ENCODE results near the gene NBAS. TPM values are rescaled to one million over a fixed set of nuclear protein-coding genes. Genes with fewer than 3 reads are reported as not detected.

The NBAS gene
- total and polyA plus RNA-seq, 8 donors = 14.5 to 96.2 (median 41.2) TPM

DNA sequence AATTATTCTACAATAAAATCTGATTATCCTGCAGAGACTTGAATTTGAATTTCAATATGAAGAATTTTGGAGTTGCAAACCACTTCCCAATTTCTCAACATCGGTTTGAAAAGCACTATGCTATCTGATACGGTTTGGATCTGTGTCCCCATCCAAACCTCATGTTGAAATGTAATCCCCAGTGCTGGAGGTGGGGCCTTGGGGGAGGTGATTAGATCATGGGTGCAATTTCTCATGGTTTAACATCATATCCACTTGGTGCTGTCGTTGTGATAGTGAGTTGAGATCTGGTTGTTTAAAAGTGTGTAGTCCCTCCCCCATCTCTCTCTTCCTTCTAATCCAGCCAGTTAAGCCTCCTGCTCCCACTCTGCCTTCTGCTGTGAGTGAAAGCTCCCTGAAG, 205.7 kb downstream of the NBAS start:
- H3K4me3 ChIP-seq = no peak overlapping the region
- peaks cover 22 to 57% (median 55%) of the 10 kb centered on the region in 4 donors for H3K36me3 ChIP-seq
- TF ChIP-seq POLR2AphosphoS5 (IDR thresholded peaks at IDR 0.05) (no peak), EP300 (IDR thresholded peaks at IDR 0.05) (no peak), POLR2A (IDR thresholded peaks at IDR 0.05) (no peak)
- TF ChIP-seq, protein P1, sequence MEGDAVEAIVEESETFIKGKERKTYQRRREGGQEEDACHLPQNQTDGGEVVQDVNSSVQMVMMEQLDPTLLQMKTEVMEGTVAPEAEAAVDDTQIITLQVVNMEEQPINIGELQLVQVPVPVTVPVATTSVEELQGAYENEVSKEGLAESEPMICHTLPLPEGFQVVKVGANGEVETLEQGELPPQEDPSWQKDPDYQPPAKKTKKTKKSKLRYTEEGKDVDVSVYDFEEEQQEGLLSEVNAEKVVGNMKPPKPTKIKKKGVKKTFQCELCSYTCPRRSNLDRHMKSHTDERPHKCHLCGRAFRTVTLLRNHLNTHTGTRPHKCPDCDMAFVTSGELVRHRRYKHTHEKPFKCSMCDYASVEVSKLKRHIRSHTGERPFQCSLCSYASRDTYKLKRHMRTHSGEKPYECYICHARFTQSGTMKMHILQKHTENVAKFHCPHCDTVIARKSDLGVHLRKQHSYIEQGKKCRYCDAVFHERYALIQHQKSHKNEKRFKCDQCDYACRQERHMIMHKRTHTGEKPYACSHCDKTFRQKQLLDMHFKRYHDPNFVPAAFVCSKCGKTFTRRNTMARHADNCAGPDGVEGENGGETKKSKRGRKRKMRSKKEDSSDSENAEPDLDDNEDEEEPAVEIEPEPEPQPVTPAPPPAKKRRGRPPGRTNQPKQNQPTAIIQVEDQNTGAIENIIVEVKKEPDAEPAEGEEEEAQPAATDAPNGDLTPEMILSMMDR (IDR thresholded peaks at IDR 0.05) = no peak
- no peaks in the 10 kb centered on the region for H3K9me3 ChIP-seq
- 80 to 90% (median 89%) methylated on average over 3 of the region's 3 CpGs for whole genome bisulfite sequencing, 5 donors
- H3K27me3 ChIP-seq = no peaks in the 10 kb centered on the region
- no peak overlapping the region for H3K27ac ChIP-seq
- peaks cover 0 to 8% (median 3%) of the 10 kb centered on the region in 4 donors for H3K4me1 ChIP-seq
- DNase-seq = no peak
- intact Hi-C loops (cut with DNase I; ENCODE audit: low total_unique reads) = no loop called here

DNA sequence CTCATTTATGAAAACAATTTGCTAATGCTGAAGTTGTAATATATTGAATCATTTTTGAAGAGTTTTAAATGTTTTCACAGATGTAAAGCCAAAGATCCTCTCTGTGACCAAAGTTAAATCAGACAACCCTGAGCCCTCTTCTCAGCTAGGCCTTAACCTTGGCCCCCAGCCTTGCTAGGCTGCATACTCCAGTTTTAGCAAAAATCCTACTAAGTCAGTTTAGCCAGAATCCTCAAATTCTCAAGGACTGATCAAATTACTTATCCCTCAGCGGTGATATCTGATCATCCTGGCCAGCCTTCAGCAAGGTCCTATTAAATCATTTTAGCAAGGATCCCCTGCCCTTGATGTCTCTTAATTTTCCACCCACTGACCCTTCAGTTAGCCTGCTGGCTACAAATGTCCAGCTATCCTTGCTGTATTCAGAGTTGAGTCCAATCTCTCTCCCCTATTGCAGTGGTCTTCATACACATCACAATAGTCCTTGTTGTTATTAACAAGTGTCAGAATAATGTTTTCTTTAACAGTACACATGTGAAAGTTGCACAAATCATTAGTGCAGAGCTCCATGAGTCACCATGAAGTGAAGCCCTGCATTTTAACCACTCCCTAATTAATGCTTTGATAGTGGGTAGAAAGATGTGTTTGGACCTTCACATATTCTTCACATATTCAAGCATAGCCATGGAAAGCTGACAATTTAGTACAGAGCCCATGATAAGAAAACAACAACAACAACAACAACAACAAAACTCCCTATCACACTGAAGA, 206.4 kb downstream of the NBAS start:
- H3K9me3 ChIP-seq = no peaks in the 10 kb centered on the region
- peaks cover 27 to 63% (median 61%) of the 10 kb centered on the region in 4 donors for H3K36me3 ChIP-seq
- WGBS, 5 donors = 83 to 100% (median 91%) methylated on average over 1 of the region's 1 CpG
- H3K4me3 ChIP-seq = no peak overlapping the region
- TF ChIP-seq, protein P1 (IDR thresholded peaks at IDR 0.05) = no peak
- TF ChIP-seq EP300 (IDR thresholded peaks at IDR 0.05) (no peak), POLR2AphosphoS5 (IDR thresholded peaks at IDR 0.05) (no peak), POLR2A (IDR thresholded peaks at IDR 0.05) (no peak)
- peaks cover 0 to 2% (median under 1%) of the 10 kb centered on the region in 4 donors for H3K4me1 ChIP-seq
- no peaks in the 10 kb centered on the region for H3K27me3 ChIP-seq
- intact Hi-C loops (cut with DNase I; ENCODE audit: low total_unique reads) = no loop called here
- DNase-seq = no peak
- no peak overlapping the region for H3K27ac ChIP-seq

DNA sequence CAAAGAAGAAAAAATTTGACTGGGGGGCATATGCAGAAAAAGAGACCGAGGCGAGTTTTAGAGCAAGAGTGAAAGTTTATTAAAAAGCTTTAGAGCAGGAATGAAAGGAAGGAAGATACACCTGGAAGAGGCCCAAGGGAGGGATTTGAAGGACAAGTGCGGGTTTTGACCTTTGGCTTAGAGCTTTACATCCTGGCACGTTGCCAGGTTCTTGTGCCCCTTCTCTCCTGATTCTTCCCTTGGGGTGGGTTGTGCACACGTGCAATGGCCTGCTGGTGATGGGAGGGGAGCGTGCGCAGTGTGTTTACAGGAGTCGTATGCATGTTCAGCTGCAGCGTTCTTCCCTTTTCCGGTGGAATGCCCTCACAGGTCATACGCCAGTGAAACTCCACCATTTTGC, 208.8 kb downstream of the NBAS start:
- no peaks in the 10 kb centered on the region for H3K9me3 ChIP-seq
- intact Hi-C loops (cut with DNase I; ENCODE audit: low total_unique reads) = no loop called here
- H3K27me3 ChIP-seq = no peaks in the 10 kb centered on the region
- no peak overlapping the region for H3K4me3 ChIP-seq
- no peaks in the 10 kb centered on the region for H3K4me1 ChIP-seq
- H3K27ac ChIP-seq = no peak overlapping the region
- H3K36me3 ChIP-seq = peaks cover 27 to 70% (median 62%) of the 10 kb centered on the region in 4 donors
- no peak for TF ChIP-seq EP300 (IDR thresholded peaks at IDR 0.05)
- DNase-seq = peak in 1 of 2 donors; percentile 6
- 89 to 94% (median 94%) methylated on average over 11 of the region's 11 CpGs for WGBS, 5 donors

- no peaks in the 10 kb centered on the region for H3K27me3 ChIP-seq
- H3K36me3 ChIP-seq = peaks cover 18 to 60% (median 46%) of the 10 kb centered on the region in 4 donors
- no peak overlapping the region for H3K27ac ChIP-seq
- 95 to 99% (median 97%) methylated on average over 5 of the region's 5 CpGs for WGBS, 5 donors
- no peak for DNase-seq
- intact Hi-C loops (cut with DNase I; ENCODE audit: low total_unique reads) = no loop called here
- no peak overlapping the region for H3K4me3 ChIP-seq
- H3K4me1 ChIP-seq = no peaks in the 10 kb centered on the region
- peaks cover 0 to 6% (median 2%) of the 10 kb centered on the region in 4 donors for H3K9me3 ChIP-seq
- TF ChIP-seq, protein P1 (IDR thresholded peaks at IDR 0.05) = no peak
- TF ChIP-seq POLR2A (IDR thresholded peaks at IDR 0.05) (no peak), POLR2AphosphoS5 (IDR thresholded peaks at IDR 0.05) (no peak), EP300 (IDR thresholded peaks at IDR 0.05) (no peak)
These were observed 212.5 kb downstream of the NBAS start for GRCh38 chr2:15348636-15349035.

DNA sequence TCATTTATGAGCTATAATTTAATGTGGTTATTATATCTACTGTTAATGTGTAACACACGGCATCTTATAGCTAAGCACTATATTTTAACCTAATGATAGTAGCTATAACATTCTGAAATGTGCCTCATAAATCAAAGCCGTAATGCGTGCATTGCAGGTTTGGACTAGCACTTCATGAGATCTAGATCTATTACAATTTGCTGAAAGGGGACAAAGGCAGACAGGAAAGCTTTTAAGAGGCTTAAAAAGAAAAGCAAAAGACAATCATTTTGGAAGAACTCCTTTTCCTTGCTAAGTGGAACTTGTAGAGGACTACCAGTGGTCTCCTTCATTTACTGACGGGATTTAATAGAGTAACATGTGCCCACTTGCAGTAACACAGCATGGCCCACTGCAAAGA, 213.1 kb downstream of the NBAS start:
- TF ChIP-seq EP300 (IDR thresholded peaks at IDR 0.05) (no peak), POLR2AphosphoS5 (IDR thresholded peaks at IDR 0.05) (no peak), POLR2A (IDR thresholded peaks at IDR 0.05) (no peak)
- TF ChIP-seq, protein P1 (IDR thresholded peaks at IDR 0.05) = no peak
- no peak for DNase-seq
- Histone ChIP-seq H3K27ac (no peak overlapping the region), H3K9me3 (peaks cover 0 to 6% (median 2%) of the 10 kb centered on the region in 4 donors), H3K27me3 (no peaks in the 10 kb centered on the region), H3K36me3 (peaks cover 18 to 55% (median 41%) of the 10 kb centered on the region in 4 donors), H3K4me3 (no peak overlapping the region), H3K4me1 (no peaks in the 10 kb centered on the region)
- 86 to 98% (median 92%) methylated on average over 4 of the region's 4 CpGs for WGBS, 5 donors
- intact Hi-C loops (cut with DNase I; ENCODE audit: low total_unique reads) = no loop called here
